OCI-LY1 (cell line): ENCODE measurements around the gene ABHD16A.

Source experiments
- H2AFZ ChIP-seq: fragments of 200-600 bp; sonication (generic), shearing (Covaris generic); 2 replicates; pipeline ENCODE4 v1.6.0; 2014; ENCODE audit warnings: antibody characterized with exemption, mild to moderate bottlenecking, low read length
- H3F3A ChIP-seq: fragments of 200-600 bp; sonication (generic), shearing (Covaris generic); 2 replicates; pipeline ENCODE4 v1.6.0; 2014; ENCODE audit warnings: mild to moderate bottlenecking, antibody characterized with exemption, low read length, moderate library complexity; ENCODE audit not compliant: insufficient read depth
- H3K27ac ChIP-seq: fragments of 200-600 bp; sonication (generic); 2 replicates; pipeline ENCODE4 v1.5.1; 2014; ENCODE audit warnings: low read length, mixed run types, mild to moderate bottlenecking, low read depth; ENCODE audit not compliant: poor library complexity, severe bottlenecking
- H3K27me3 ChIP-seq: fragments of 200-600 bp; sonication (generic); 2 replicates; pipeline ENCODE4 v1.6.0; 2014; ENCODE audit warnings: antibody characterized with exemption, mild to moderate bottlenecking, low read length, moderate library complexity; ENCODE audit not compliant: insufficient read depth
- H3K36me3 ChIP-seq: fragments of 200-600 bp; sonication (generic); 2 replicates; pipeline ENCODE4 v1.6.1; 2014; ENCODE audit warnings: mild to moderate bottlenecking, antibody characterized with exemption, low read length, moderate library complexity, mixed read lengths; ENCODE audit not compliant: insufficient read depth
- H3K4me1 ChIP-seq: fragments of 200-600 bp; sonication (generic); 2 replicates; pipeline ENCODE4 v1.5.1; 2014; ENCODE audit warnings: mild to moderate bottlenecking, low read length, moderate library complexity; ENCODE audit not compliant: insufficient read depth, severe bottlenecking
- H3K4me2 ChIP-seq: fragments of 200-600 bp; sonication (generic), shearing (Covaris generic); 2 replicates; pipeline ENCODE4 v1.6.1; 2014; ENCODE audit warnings: low read length
- H3K4me3 ChIP-seq: fragments of 200-600 bp; sonication (generic); 2 replicates; pipeline ENCODE4 v1.5.1; 2014; ENCODE audit warnings: low read length, low read depth, mild to moderate bottlenecking, mixed read lengths; ENCODE audit not compliant: poor library complexity, severe bottlenecking
- H3K79me2 ChIP-seq: fragments of 200-600 bp; shearing (Covaris generic); 2 replicates; pipeline ENCODE4 v1.6.1; 2016; ENCODE audit warnings: mixed run types, low read length, mixed read lengths; ENCODE audit not compliant: insufficient read depth
- H3K9ac ChIP-seq: fragments of 200-600 bp; sonication (generic), shearing (Covaris generic); 2 replicates; pipeline ENCODE4 v1.6.1; 2014; ENCODE audit warnings: mild to moderate bottlenecking, low read length, mixed read lengths
- H3K9me2 ChIP-seq: fragments of 200-600 bp; sonication (generic), shearing (Covaris generic); 2 replicates; pipeline ENCODE4 v1.6.1; 2014; ENCODE audit warnings: low read depth, mild to moderate bottlenecking, low read length, mixed read lengths
- H3K9me3 ChIP-seq: fragments of 200-600 bp; shearing (Covaris generic); 2 replicates; pipeline ENCODE4 v1.6.1; 2014; ENCODE audit warnings: low read length, mixed read lengths
- H4K20me1 ChIP-seq: fragments of 200-600 bp; sonication (generic), shearing (Covaris generic); 2 replicates; pipeline ENCODE4 v1.6.0; 2016; ENCODE audit warnings: mild to moderate bottlenecking, low read length; ENCODE audit not compliant: insufficient read depth
- CTCF ChIP-seq: fragments of 200-600 bp; sonication (generic), shearing (Covaris generic); IDR thresholded peaks from 2 replicates; pipeline ENCODE4 v1.5.1; 2017; ENCODE audit warnings: mild to moderate bottlenecking, antibody characterized with exemption, low read length, moderate library complexity, mixed read lengths
- EZH2 ChIP-seq: fragments of 200-600 bp; sonication (generic), shearing (Covaris generic); IDR thresholded peaks from 2 replicates; pipeline ENCODE4 v1.8.0; 2017; ENCODE audit warnings: borderline replicate concordance, mixed run types, mild to moderate bottlenecking, antibody characterized with exemption, low read length, moderate library complexity, mixed read lengths

Gene ABHD16A

GRCh38 chr6:31702819-31703716, at the start of gene ABHD16A:
Gene ABHD16A (minus strand): TSS chr6:31703324. CDS start chr6:31703281, 43 bp downstream.
- Histone ChIP-seq H3K9ac (peak within 1 kb of the TSS; percentile 89), H3K9me3 (no peaks in the 10 kb centered on the region), H2AFZ (peak within 1 kb of the TSS; percentile 30; the same call in 1 of the 2 replicates), H3K27ac (peak within 1 kb of the TSS; percentile 54), H3K4me1 (peaks cover 23% of the 10 kb centered on the region), H3K36me3 (peaks cover 6% of the 10 kb centered on the region; the same call in 1 of the 2 replicates), H3K79me2 (0 out of 2 replicates have a peak, but pooled peaks cover 5% of the 10 kb centered on the region), H4K20me1 (no peaks in the 10 kb centered on the region), H3K27me3 (no peaks in the 10 kb centered on the region), H3K4me3 (peak within 1 kb of the TSS; percentile 85), H3K9me2 (no peaks in the 10 kb centered on the region), H3F3A (no peaks in the 10 kb centered on the region), H3K4me2 (peak within 1 kb of the TSS; percentile 91)
- no peak for TF ChIP-seq CTCF
- no peak for TF ChIP-seq EZH2

- H4K20me1 ChIP-seq: no peaks in the 10 kb centered on the region
- H3K9me3 ChIP-seq: no peaks in the 10 kb centered on the region
- H3K9ac ChIP-seq: no peak overlapping the region
- no peaks in the 10 kb centered on the region for H3K27me3 ChIP-seq
- no peaks in the 10 kb centered on the region for H3K4me1 ChIP-seq
- no peak overlapping the region for H3K27ac ChIP-seq
- no peak overlapping the region for H3K4me2 ChIP-seq
- H3K36me3 ChIP-seq: peaks cover 16% of the 10 kb centered on the region; the same call in 1 of the 2 replicates
- H2AFZ ChIP-seq: no peak overlapping the region
- TF ChIP-seq CTCF: no peak
- TF ChIP-seq EZH2: no peak
- no peaks in the 10 kb centered on the region for H3K79me2 ChIP-seq
- H3K9me2 ChIP-seq: no peaks in the 10 kb centered on the region
- H3F3A ChIP-seq: no peaks in the 10 kb centered on the region
- H3K4me3 ChIP-seq: no peak overlapping the region
These were observed 49.7 kb upstream of the ABHD16A start for GRCh38 chr6:31752739-31753319.

- Histone ChIP-seq H3K9me2 (no peaks in the 10 kb centered on the region), H3K4me2 (no peak overlapping the region), H3K27me3 (no peaks in the 10 kb centered on the region), H3K79me2 (no peaks in the 10 kb centered on the region), H3F3A (no peaks in the 10 kb centered on the region), H2AFZ (no peak overlapping the region), H4K20me1 (no peaks in the 10 kb centered on the region), H3K9ac (no peak overlapping the region), H3K36me3 (peaks cover 26% of the 10 kb centered on the region), H3K4me1 (no peaks in the 10 kb centered on the region), H3K4me3 (no peak overlapping the region), H3K9me3 (no peaks in the 10 kb centered on the region), H3K27ac (no peak overlapping the region)
- TF ChIP-seq CTCF (no peak), EZH2 (no peak)
These were observed 47.4 kb upstream of the ABHD16A start for GRCh38 chr6:31750411-31751022.
